HepG2 (cell line): Measurements from ENCODE around the gene RNF123. TPM values are rescaled to one million over a fixed set of nuclear protein-coding genes. Genes with fewer than 3 reads are reported as not detected.
A peak's percentile ranks its signal among the peaks of the same experiment; 100 is the strongest.

Experiments used
- ATAC-seq: fragments of 200-7000 bp; cut with Tn5 transposase; 3 replicates; pipeline ENCODE4 v1.9.1; 2020; ENCODE audit warnings: mild to moderate bottlenecking, moderate library complexity
- BruUV-seq: library from RNA; stranded (reverse); fragments of 400-500 nt; replicated peaks from 2 replicates; lab custom pipeline; 2021; lab: Mats Ljungman, UMichigan
- CTCF ChIA-PET: fragments of 300-600 bp; formaldehyde crosslinking; extraction: SDS; loops from one replicate; lab custom pipeline; 2021; ENCODE audit warnings: low total read pairs, inconsistent platforms, low intra/inter-chr PET ratio; lab: Yijun Ruan, JAX
- POLR2A ChIA-PET: fragments of 350-600 bp; sonication (Branson Sonifier 250); formaldehyde crosslinking; loops from one replicate; lab custom pipeline; 2020; ENCODE audit warnings: antibody characterized with exemption, inconsistent platforms; lab: Yijun Ruan, JAX
- DNase-seq: peaks from one replicate; pipeline ENCODE4 v3.0.0-alpha.2; 2015; ENCODE audit warnings: low spot score
- FAIRE-seq: peaks from 3 replicates; lab custom pipeline; 2011; peaks lifted over from hg19 to GRCh38; lab: Jason Lieb, UNC
- H2AFZ ChIP-seq: one replicate; pipeline ENCODE4 v1.6.1; 2011; ENCODE audit warnings: low read length, inconsistent platforms
- H3K27ac ChIP-seq: fragments of 300-600 bp; 3 replicates; pipeline ENCODE4 v1.8.0; 2011; ENCODE audit warnings: mixed run types, mild to moderate bottlenecking, mixed read lengths, low read length, inconsistent platforms; ENCODE audit not compliant: insufficient read depth; ENCODE audit errors: extremely low read length
- H3K27me3 ChIP-seq, 2 experiments: fragments of 200-600 bp in 1 of 2; 2 replicates in 1 of 2; 3 replicates in 1 of 2; pipeline versions ENCODE4 v1.6.0 to v1.8.0; 2011; ENCODE audit warnings: low read length in 2 of 2, mild to moderate bottlenecking in 2 of 2, moderate library complexity in 2 of 2, inconsistent platforms in 1 of 2; ENCODE audit not compliant: insufficient read depth in 2 of 2, control insufficient read depth in 1 of 2
- H3K36me3 ChIP-seq, 2 experiments: fragments of 200-600 bp in 1 of 2; replicated peaks in 1 of 2; 2 replicates in 1 of 2; 3 replicates in 1 of 2; pipeline versions ENCODE4 v1.5.1 to v1.8.0; 2011; ENCODE audit warnings: low read length in 2 of 2, inconsistent platforms in 1 of 2; ENCODE audit not compliant: insufficient read depth in 2 of 2, control insufficient read depth in 1 of 2
- H3K4me1 ChIP-seq: 2 replicates; pipeline ENCODE4 v1.5.1; 2012; ENCODE audit warnings: low read length, inconsistent platforms; ENCODE audit not compliant: insufficient read depth
- H3K4me2 ChIP-seq: 2 replicates; pipeline ENCODE4 v1.6.0; 2011; ENCODE audit warnings: low read depth, low read length, inconsistent platforms
- H3K4me3 ChIP-seq, 3 experiments: fragments of 200-600 bp in 1 of 3; sonication (generic), shearing (Covaris generic) in 1 of 3; replicated peaks in 1 of 3; 2 replicates each; pipeline ENCODE4 v1.5.1; 2011 to 2016; ENCODE audit warnings: low read length in 3 of 3, inconsistent platforms in 2 of 3, low read depth in 2 of 3, mild to moderate bottlenecking in 2 of 3, control low read depth in 1 of 3, mixed read lengths in 1 of 3; ENCODE audit not compliant: insufficient read depth in 1 of 3
- H3K79me2 ChIP-seq: one replicate; pipeline ENCODE4 v1.6.1; 2011; ENCODE audit warnings: low read length, inconsistent platforms; ENCODE audit not compliant: insufficient read depth
- H3K9ac ChIP-seq: 2 replicates; pipeline ENCODE4 v1.6.0; 2011; ENCODE audit warnings: mild to moderate bottlenecking, low read depth, low read length, inconsistent platforms; ENCODE audit not compliant: insufficient read depth
- H3K9me3 ChIP-seq: 2 replicates; pipeline ENCODE4 v1.5.1; 2012; ENCODE audit warnings: mild to moderate bottlenecking, low read length
- H4K20me1 ChIP-seq: 2 replicates; pipeline ENCODE4 v1.6.0; 2011; ENCODE audit warnings: inconsistent platforms, mild to moderate bottlenecking, low read length, moderate library complexity; ENCODE audit not compliant: insufficient read depth
- AGO2 ChIP-seq: fragments of 200-400 bp; formaldehyde crosslinking; optimal IDR thresholded peaks from 2 replicates; pipeline ENCODE3; 2017; ENCODE audit warnings: mild to moderate bottlenecking, low read depth, low read length, moderate library complexity
- ARID5B ChIP-seq: IDR thresholded peaks from 2 replicates; pipeline ENCODE4 v1.4.0; 2020; ENCODE audit warnings: mild to moderate bottlenecking, missing genetic modification reagents
- GATA4 ChIP-seq: sonication (generic); IDR thresholded peaks from 2 replicates; pipeline ENCODE4 v1.6.1; 2016; ENCODE audit warnings: antibody characterized with exemption, low read depth, borderline replicate concordance
- PRDM4 ChIP-seq: sonication (generic); formaldehyde crosslinking; IDR thresholded peaks from 2 replicates; pipeline ENCODE4 v1.9.0; 2021; ENCODE audit warnings: missing genetic modification reagents, borderline replicate concordance
- RBAK ChIP-seq: sonication (generic); formaldehyde crosslinking; IDR thresholded peaks from 2 replicates; pipeline ENCODE4 v1.5.1; 2020; ENCODE audit warnings: mild to moderate bottlenecking, missing genetic modification reagents
- ZMYM4 ChIP-seq: sonication (generic); formaldehyde crosslinking; IDR thresholded peaks from 2 replicates; pipeline ENCODE4 v1.8.1; 2023; ENCODE audit warnings: mild to moderate bottlenecking, missing genetic modification reagents
- WGBS: methylation state at CpG from one replicate; pipeline ENCODE4 v1.1.6; 2017; ENCODE audit warnings: low lambda C conversion rate; 5-methylcytosine and 5-hydroxymethylcytosine counted together
- in situ Hi-C: cut with HindIII; loops from 2 replicates; pipeline ENCODE4 v1.10.0; 2017; ENCODE audit warnings: low pct_unique_long_range_greater_than_20kb; ENCODE audit not compliant: extremely low pct_ligation_motif_present
- intact Hi-C: fragments of 100-400 bp; cut with micrococcal nuclease; formaldehyde crosslinking; loops from one replicate; pipeline ENCODE4 v1.10.0; 2022; ENCODE audit not compliant: unreplicated experiment
- polyA plus RNA-seq, 8 experiments: library from polyadenylated mRNA; depleted of rRNA in 3 of 8; stranded (reverse) in 7 of 8; unstranded in 1 of 8; fragments of >200 nt; fragmentation: Illumina TruSeq in 4 of 8; extraction: Trizol in 4 of 8; gene quantifications; 2 replicates each; pipeline versions ENCODE4 v1.2.1 to v1.2.3, GENCODE V29; 2011 to 2016; ENCODE audit warnings: low read depth in 4 of 8, missing spikeins in 1 of 8, mixed read lengths in 1 of 8; ENCODE audit not compliant: insufficient read depth in 1 of 8
- total RNA-seq, 5 experiments: library from RNA; depleted of rRNA; stranded (reverse); fragments of >200 nt; fragmentation: Illumina TruSeq; extraction: Trizol; gene quantifications; 2 replicates each; pipeline ENCODE4 v1.2.3, GENCODE V29; 2016; ENCODE audit warnings: low read depth in 1 of 5

The RNF123 gene
- total and polyA plus RNA-seq, 2 of the 13 experiments (the other 11 are each of a cell fraction or from before 2014, with no cell fraction given): 29.9 to 82.2 TPM

- POLR2A ChIA-PET: no interaction called here
- in situ Hi-C loops: no loop called here
- 98% methylated on average over 8 of the region's 19 CpGs for WGBS
- no peak overlapping the region for H3K9ac ChIP-seq
- no peak overlapping the region for H2AFZ ChIP-seq
- ATAC-seq (no peak), FAIRE-seq (no peak), DNase-seq (no peak)
- H3K4me1 ChIP-seq: peaks cover 20% of the 10 kb centered on the region
- no peak overlapping the region for H3K4me2 ChIP-seq
- intact Hi-C loops: no loop called here
- no peaks in the 10 kb centered on the region for H3K27me3 ChIP-seq
- H4K20me1 ChIP-seq: no peaks in the 10 kb centered on the region
- peaks cover 12% of the 10 kb centered on the region for H3K79me2 ChIP-seq
- peaks cover 14 to 40% of the 10 kb centered on the region in 2 experiments for H3K36me3 ChIP-seq
- TF ChIP-seq ZMYM4 (no peak), AGO2 (peak; percentile 45), PRDM4 (CRISPR knock-in tag) (no peak), ARID5B (CRISPR knock-in tag) (no peak), GATA4 (no peak), RBAK (CRISPR knock-in tag) (no peak)
- CTCF ChIA-PET: no interaction called here
- H3K27ac ChIP-seq: no peak overlapping the region
- BruUV-seq: no TSS peak
- H3K9me3 ChIP-seq: no peaks in the 10 kb centered on the region
- H3K4me3 ChIP-seq: no peak overlapping the region
Measured at GRCh38 chr3:49727154-49727923, 38.0 kb downstream of the RNF123 start.
